ENCODE measurements around the gene EPB41.

Gene EPB41

GRCh38 chr1:28925350-28925891, 11.1 kb downstream of the EPB41 start (continued):
- TF ChIP-seq PRDM10 (tag by site-specific recombination; IDR thresholded peaks at IDR 0.05) (no peak), ZNF600 (tag by site-specific recombination; IDR thresholded peaks at IDR 0.05) (no peak), ZNF660 (tag by site-specific recombination; IDR thresholded peaks at IDR 0.05) (no peak), ZNF169 (tag by site-specific recombination; IDR thresholded peaks at IDR 0.05) (no peak), REPIN1 (tag by site-specific recombination; IDR thresholded peaks at IDR 0.05; ENCODE audit: low read depth) (no peak), ZNF548 (tag by site-specific recombination; IDR thresholded peaks at IDR 0.05) (no peak), BCL6B (tag by site-specific recombination; IDR thresholded peaks at IDR 0.05) (no peak), ZNF518A (tag by site-specific recombination; conservative IDR thresholded peaks at IDR 0.05; ENCODE audit: low read depth) (no peak)

GRCh38 chr1:28926629-28927265, 12.4 kb downstream of the EPB41 start:
- CTCF ChIA-PET, result interaction anchor here (1.0 to 1.6 kb wide), 2 partner anchors 108 to 116 kb away, joined by 3 to 6 read pairs; no protein-coding TSS in a partner anchor
- no peaks in the 10 kb centered on the region for H3K36me3 ChIP-seq (ENCODE audit: control insufficient read depth in 2 of 2, insufficient read depth in 1 of 2, low read length in 2 of 2)
- H3K4me1 ChIP-seq (ENCODE audit: control insufficient read depth, insufficient read depth, low read length), result peaks cover 19% of the 10 kb centered on the region
- no peaks in the 10 kb centered on the region for H3K9me3 ChIP-seq (ENCODE audit: control insufficient read depth, insufficient read depth, low read depth, low read length)
- H3K4me3 ChIP-seq (ENCODE audit: low read depth, low read length), result no peak overlapping the region
- POLR2A ChIA-PET, result interaction anchor here (1.0 kb wide), 1 partner anchor 13 kb away, joined by 3 read pairs; the partner anchor contains the start of gene EPB41
- no peak overlapping the region for H3K27ac ChIP-seq (ENCODE audit: extremely low read depth, low read depth, low read length)
- TF ChIP-seq ZNF660 (tag by site-specific recombination; IDR thresholded peaks at IDR 0.05) (peak; percentile 23; the same call in 1 of the 2 replicates), KLF7 (tag by site-specific recombination; IDR thresholded peaks at IDR 0.05; ENCODE audit: borderline replicate concordance) (no peak), TCF7L2 (IDR thresholded peaks at IDR 0.05; ENCODE audit: borderline replicate concordance, low read depth, low read length) (peak; percentile 59; the same call in 1 of the 2 replicates), ZNF174 (tag by site-specific recombination; IDR thresholded peaks at IDR 0.05) (no peak), ZNF311 (tag by site-specific recombination; IDR thresholded peaks at IDR 0.05; ENCODE audit: borderline replicate concordance) (no peak), ZNF433 (tag by site-specific recombination; IDR thresholded peaks at IDR 0.05; ENCODE audit: low read depth) (no peak), ZNF248 (tag by site-specific recombination; IDR thresholded peaks at IDR 0.05) (no peak), SP7 (tag by site-specific recombination; IDR thresholded peaks at IDR 0.05) (peak; percentile 13; the same call in 1 of the 2 replicates), ZNF394 (tag by site-specific recombination; IDR thresholded peaks at IDR 0.05; ENCODE audit: borderline replicate concordance) (no peak), EGR2 (tag by site-specific recombination; IDR thresholded peaks at IDR 0.05; ENCODE audit: low read depth) (no peak), ZNF580 (tag by site-specific recombination; IDR thresholded peaks at IDR 0.05) (peak; percentile 38; the same call in 1 of the 2 replicates), ZNF18 (tag by site-specific recombination; IDR thresholded peaks at IDR 0.05) (peak; percentile 72), ZNF629 (tag by site-specific recombination; IDR thresholded peaks at IDR 0.05) (no peak), ZNF138 (tag by site-specific recombination; IDR thresholded peaks at IDR 0.05; ENCODE audit: borderline replicate concordance) (no peak), ZSCAN30 (tag by site-specific recombination; IDR thresholded peaks at IDR 0.05) (0 out of 2 replicates have a peak, but pooled peaks have one; percentile 33), IKZF3 (tag by site-specific recombination; IDR thresholded peaks at IDR 0.05) (no peak)
